DMS153 treated with DMSO at 0.1 percent for 48 hours (cell line): ENCODE measurements around the gene KIF16B.
A peak's percentile ranks its signal among the peaks of the same experiment; 100 is the strongest.
"Not testable (repeated sequence)": the region's sequence is repeated elsewhere in the genome, so short reads cannot be mapped to it uniquely, and the experiment has no call there.

Source experiments
- DNase-seq: peaks from one replicate; lab custom pipeline; 2025; ENCODE audit not compliant: unreplicated experiment; lab: John Stamatoyannopoulos, UW

KIF16B gene

DNA sequence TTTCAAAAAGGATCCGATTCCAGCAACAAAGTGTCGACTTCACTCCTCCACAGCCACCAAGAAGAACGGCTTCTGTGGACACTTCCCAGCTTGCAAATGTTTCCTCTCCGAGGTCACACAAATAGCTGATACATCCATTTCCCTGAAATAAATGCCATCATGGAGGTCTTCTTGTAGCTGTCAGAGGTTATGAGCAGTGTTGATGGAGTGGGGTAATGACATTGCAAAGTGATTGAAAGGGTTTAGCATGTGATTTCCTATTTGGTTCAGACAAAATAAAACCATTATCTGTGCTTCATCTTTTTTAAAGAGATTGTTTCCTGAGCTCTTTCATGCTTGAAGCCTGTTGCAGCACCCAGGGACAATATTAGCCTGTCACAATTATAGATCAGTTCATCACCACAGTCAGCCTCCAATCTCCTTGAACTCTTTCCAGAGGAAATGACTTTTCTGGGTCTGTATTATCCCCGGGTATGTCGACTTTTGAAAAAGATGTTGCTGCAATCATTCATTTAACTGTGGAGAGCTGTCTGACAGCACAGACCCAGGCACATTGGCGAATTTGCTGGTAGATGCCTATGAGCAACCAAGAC is 16.9 kb upstream of the KIF16B start:
- DNase-seq: no peak

DNA sequence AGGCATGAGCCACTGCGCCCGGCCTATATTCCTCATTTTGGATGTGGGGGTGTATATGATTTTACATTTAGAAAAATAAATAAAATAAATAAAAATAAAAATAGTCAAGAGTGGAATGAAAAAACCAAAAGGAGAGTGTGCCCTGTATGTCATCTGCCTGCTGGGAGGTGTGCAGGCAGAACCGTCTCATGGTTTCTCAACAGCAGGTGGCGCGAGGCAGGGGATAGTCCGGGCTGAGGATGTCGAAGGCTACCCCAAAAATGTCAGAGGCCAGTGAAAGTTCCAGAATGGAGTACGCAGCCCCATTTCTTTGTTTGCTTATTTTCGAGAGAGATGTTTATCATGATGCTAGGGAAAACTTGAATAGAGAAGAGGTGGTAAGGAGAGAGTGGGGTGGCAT is 16.4 kb upstream of the KIF16B start:
- no peak for DNase-seq

DNA sequence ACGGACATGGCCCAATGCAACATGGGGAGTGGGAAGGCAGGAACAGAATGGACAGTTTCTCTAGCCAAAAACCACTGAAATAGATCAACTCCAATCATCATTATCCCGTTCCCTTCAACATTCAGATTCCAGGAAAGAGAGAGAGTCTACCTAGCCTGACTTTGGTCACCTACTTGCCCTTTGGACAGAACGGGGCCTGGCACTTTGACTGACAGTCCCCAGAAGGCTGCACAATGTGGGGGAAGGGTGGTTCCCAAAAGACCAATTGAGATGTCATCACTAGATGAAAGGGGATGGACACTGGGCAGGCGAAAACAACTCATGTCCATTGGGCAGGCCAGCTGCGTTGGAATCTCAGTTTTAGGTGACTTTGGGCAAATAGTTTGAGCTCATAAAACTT is 15.0 kb upstream of the KIF16B start:
- no peak for DNase-seq

DNA sequence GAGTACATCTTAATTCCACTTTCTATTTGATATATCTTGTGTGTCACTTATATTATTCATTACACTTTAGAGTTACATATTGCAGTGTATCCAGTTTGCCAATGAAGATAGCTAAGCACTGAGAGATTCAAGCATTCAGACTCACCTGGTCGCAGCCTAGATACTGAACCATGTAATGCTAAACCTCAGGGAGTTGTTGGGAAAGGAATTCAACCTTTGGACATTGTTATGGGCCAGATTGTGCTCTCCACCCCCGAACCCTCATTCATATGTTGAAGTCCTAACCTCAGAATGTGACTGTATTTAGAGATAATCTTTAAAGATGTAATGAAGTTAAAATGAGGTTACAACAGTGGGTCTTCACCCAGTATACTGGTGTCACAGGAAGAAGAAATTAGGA is 13.8 kb upstream of the KIF16B start:
- DNase-seq: no peak

DNA sequence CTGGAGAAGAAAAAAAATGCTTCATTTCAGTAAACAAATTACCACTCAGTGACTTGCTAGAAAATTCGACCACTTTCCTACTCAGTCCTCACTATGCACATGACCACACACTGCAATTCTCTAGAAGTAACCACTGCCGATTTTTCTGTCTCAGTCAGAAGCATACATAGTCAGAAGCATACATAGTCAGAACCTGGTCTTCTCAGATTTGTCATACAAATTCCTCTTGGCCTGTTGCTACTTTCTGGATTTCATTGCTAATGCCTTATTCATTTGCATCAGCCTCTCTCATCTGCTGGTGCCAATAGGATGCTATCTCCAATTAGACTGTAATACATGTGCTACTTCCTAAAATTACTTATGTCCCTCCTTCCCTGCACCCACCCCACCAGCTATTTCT is 10.2 kb upstream of the KIF16B start:
- DNase-seq: no peak

DNA sequence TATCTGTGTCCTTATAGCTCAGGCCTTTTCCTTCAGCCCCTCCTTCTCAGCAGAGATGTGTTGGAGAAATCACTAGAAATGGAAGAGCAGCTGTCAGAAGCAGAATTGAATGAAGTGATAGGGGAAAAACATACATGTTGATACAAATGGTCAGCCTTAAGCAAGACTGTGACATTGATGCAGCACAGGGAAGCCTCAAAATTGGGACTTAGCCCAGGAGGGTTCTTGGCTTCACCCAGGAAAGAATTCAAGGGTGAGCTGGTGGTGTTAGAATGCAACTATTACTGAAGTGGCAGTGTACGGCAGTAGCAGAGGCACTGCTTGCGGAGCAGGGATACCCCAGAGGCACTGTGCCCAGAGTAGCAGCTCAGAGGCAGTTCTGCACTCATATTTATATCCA is 8.0 kb upstream of the KIF16B start:
- DNase-seq: no peak

DNA sequence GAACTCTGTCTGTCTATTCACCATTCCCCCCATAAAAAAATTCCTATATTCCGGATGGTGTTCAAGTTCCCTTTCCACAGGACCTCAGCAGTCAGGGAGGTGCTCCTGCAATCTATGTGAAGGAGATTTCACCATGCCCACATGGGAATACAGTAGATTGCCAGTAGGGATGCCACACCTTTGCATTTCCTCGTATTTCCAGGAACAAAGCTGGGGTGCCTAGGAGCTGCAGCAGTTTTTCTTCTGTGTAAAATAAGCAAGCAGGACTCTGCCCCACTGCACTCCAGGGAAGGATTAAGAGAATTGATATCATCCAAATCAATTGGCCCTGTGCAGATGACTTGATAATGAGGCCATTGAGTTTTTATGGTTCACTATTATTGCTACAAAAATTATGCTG is 7.4 kb upstream of the KIF16B start:
- no peak for DNase-seq

DNA sequence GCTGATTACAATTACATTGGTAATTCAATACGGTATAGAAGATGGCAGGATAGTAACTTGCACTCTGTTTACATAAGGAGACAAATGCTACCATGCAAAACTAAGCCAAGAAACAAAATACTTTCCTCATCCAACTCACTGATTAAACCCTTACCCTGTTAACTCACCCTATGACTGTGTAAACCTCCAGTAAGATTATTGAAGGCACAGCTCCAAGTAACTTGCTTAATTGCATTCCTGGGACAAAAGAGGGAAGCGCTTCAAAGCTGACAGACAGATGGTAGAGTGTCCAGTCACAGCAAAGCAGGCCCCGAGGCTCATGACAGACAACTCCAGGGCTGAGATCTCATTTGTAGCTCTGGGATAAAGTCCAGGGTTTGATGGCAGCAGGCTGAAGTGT is 6.9 kb upstream of the KIF16B start:
- no peak for DNase-seq

DNA sequence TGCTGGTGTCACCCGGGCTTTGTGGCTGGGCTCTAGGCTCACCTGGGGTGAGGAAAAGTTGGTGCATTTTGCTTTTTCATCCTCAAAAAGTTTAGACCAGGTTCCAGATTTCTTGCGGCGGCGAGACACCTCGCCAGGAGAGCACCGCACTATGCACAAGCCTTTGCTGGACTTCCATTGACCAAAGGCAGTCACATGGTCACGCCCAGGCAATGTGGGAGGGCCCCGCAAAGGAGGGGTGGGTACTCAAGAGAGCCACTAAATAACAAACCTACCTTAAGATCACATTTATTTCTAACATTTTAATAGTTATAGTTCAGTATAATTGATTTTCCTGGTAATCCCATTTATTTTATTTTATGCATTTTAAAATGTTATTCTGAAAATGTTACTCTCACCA is 3.0 kb upstream of the KIF16B start:
- DNase-seq: no peak

DNA sequence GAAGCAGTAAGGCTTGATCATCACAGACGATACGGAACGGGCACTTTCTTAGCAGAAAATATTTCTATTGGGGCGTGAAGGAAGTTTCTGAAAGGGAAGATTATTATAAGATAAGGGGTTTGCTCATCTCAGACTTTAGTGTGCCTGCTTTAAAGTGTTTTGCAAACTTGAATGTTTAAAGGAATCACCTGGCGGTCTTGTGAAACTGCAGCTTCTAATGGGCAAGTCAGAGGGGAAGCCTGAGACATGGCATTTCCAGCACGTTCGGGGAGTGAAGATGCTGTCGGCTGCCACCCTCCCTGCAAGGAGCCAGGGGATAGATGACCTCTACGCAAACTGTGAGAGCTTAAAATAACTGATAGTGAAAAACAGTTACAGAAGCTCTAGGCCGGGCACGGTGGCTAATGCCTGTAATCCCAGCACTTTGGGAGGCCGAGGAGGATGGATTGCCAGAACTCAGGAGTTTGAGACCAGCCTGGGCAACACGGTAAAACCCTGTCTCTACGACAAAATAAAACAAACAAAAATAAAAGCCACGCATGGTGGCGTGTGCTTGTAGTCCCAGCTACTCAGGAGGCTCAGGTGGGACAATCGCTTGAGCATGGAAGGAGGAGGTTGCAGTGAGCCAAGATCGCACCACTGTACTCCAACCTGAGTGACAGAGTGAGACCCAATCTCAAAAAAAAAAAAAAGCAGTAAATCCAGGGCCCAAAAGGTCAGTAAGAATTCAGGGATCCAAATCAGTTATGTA is 2.3 kb upstream of the KIF16B start:
- no peak for DNase-seq

DNA sequence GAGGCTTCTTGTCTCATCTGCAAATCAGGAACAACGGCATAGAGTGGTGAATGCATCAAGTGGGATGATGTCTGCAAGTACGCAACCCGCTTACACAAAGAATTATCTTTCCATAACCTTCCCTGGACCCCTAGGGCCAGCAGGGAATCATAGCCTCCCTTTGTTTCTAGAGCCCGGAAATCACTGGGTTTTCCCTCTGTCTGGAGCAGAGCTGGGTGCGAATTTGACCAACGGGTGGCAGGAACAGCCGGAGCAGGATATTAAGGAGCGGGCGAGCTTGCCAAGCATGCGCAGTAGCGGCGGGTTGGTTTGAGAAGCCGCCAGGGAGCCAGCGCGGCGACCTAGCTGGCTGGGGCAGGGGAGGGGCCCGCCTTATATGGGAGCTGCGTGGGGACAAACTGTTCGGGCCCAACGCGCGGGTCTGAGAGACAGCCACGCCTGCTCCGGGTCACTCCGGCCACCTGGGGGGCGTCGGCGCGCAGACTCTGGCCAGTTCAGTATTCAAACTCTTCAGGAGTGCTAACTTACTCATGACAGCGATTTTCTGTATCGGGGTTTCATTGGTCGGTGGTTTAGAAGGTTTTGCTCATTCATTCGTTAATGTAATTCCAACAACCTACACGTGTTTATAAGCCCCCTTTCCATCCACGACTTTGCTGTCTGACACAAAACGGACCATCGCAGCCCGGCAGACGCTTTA is 1.6 kb upstream of the KIF16B start:
- peak; percentile 66 for DNase-seq

DNA sequence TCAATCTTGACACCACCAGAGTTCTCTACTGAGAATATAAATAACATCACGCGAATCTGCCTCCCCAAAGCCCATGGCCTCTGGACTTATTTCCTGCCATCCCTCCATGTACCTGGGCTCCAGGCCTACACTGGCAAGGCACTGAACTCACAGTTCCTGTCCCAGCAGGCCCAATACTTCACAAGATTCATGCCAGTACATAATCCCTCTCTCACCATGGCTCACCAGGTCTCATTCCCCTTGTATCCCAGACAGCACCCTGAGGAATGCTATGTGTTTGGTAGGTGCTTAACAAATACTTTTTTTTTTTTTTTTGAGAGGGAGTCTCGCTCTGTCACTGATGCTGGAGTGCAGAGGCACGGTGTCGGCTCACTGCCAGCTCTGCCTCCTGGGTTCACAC is 1.9 kb downstream of the KIF16B start:
- DNase-seq: no peak

DNA sequence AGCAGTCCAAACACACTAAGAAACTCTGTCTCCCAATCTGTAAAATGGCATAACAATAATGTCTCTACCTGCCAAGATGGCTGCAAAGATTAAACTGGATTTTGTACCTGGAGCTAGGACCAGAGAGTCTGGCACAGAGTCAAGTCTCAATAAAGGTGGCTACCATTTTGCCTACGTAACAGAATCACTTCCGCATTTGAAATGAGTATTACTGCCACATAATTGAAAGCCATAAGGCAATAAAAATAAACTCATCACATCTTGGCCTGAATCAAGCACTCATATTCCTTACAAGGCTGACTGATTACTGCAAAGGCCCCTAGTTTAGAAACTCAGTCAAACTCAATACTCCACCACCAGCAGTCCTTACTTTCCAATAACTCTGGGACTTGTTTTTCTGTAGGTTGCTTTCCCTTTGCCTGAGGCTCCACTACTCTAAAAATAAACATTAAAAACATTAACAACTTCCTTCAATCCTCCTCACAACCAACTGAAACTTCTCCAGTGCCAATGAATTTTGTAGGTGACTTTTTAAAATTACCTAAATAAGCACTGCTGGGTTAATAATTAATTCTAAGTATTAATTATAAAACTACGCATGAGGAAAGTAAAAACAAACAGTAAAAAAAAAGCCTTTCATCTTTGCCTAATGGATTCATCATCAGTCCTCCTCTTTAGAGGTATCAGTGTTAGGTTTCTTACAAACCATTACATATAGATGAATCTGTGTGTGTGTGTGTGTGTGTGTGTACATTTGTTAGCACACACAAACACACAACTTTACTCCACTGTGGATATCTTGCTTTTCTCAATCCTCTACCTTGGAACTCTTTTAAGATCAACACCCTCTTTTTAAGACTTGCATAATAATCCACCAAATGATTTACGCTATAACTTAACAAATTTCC is 3.7 kb downstream of the KIF16B start:
- no peak for DNase-seq

DNA sequence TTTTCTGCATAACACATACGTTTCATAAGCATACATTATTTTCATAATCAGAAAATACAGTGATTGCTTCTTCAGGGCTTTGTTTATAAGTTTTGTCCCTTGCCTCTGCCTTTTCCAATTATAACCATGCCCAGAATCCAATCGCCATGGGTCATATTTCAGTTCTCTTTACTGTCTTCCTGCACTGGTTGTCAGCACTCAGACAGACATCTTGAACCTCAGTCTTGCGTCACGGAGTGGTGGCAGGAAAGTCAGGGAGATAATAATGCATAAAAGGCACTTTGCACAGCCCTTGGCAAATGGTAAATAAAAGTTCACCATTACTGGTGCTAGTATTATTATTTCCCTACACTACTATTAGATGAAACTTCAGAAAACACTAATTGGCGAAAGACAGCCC is 7.2 kb downstream of the KIF16B start:
- no peak for DNase-seq

DNA sequence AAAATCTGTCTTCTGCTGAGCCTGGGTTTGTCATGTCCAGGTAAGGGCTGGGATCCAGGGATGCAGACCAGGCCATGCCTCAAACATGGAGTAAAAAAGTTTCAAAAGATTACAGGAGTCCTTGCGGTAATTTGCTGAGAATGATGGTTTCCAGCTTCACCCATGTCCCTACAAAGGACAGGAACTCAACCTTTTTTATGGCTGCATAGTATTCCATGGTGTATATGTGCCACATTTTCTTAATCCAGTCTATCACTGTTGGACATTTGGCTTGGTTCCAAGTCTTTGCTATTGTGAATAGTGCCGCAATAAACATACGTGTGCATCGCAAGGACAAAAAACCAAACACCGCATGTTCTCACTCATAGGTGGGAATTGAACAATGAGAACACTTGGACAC is 9.2 kb downstream of the KIF16B start:
- not testable (repeated sequence) for DNase-seq

DNA sequence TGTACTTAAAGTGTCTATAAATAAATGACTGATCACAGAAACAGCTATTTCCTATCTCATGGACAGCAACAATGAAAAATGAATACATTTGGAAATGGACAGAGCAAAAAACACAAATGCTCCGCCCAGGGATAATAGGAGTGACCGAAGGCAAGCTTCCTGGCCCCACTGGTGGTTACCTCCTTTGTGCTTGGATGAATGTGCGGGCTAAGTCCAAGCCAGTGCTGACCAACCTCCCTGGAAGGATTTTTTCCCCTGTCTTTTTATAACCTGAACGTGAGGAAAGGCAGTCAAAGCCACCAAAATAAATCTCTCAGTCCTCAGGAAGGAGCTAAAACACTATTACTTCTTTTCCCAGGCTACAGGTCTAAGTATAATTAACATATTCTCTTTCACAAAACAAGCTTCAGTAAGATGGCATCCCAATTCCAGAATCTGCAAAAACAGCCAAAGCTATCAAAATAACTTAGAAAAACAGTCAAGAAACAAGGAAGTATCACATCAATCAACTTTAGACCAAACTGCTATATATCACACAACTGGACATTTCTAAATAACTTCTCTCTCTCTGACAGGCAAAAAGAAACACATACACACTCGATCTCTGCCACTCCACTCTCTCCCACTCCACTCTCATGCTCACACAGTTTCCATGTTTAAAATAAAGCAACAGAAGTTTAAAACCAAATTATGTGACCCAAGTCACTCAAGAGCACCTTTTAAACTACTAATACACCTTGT is 10.0 kb downstream of the KIF16B start:
- DNase-seq: no peak

DNA sequence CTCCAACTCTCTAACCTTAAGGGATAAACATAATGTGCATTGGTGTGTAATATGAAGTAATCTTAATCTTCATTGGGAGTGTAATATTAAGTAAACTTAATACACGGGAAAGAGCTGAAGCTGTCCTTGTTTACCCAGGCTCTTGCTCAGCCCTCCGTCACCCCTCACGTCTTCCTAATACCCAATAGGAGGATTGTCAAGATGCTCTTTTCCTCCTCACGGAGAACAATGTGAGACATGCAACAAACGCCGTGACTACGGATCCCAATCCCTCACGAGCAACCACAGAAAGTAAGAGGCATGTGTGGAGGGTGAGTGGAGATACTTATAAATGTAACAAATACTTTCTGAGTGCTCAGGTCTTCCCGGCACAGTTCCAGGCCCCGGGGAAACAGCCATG is 11.0 kb downstream of the KIF16B start:
- DNase-seq: no peak

DNA sequence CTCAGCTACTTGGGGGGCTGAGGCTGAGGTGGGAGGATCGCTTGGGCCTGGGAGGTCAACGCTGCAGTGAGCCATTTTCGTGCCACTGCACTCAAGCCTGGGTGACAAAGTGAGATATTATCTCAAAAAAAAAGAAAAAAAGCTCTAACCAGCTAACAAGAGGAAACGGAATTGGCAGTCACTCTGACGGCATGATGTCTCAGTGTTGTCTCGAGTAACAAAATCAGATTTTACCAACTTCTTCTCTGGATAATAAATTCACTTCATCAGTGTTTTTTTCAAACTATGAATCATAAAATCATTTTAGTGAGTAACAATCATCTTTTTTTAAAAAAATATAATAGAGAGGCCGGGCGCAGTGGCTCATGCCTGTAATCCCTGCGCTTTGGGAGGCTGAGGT is 12.6 kb downstream of the KIF16B start:
- no peak for DNase-seq

DNA sequence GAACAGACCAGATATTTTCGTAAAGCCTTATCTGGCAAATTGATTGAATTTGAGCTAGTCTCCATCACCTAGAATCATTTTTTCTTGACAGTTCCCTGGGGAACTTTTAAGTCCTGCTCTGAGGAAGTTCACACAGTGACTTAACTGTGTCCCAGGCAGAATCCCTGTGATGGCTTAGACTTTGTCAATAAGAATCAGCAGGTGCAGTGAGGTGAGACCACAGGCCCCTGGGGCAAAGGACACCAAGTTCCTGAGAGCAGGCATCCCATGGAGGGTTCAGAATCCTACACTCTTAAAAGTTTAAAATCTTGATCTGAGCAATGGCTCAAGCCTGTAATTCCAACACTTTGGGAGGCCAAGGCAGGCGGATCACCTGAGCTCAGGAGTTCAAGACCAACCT is 13.0 kb downstream of the KIF16B start:
- DNase-seq: no peak

DNA sequence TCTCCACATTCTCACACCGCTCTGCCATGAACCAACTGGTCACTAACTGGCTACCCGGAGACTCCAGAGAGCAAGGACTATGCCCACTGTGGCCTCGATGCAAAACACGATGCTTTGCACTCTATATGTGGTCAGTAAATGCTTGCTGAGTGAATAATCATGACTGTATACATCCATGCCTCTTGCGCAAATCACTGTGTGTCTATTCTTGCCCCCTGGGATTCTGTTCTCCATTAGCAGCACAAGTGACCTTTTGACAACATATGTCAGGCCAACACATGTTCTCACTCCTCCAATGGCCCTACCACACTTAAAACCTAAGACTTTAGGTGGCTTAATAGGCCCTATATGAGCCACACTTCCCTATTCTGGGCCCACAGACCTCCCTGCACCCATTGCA is 16.9 kb downstream of the KIF16B start:
- no peak for DNase-seq

DNA sequence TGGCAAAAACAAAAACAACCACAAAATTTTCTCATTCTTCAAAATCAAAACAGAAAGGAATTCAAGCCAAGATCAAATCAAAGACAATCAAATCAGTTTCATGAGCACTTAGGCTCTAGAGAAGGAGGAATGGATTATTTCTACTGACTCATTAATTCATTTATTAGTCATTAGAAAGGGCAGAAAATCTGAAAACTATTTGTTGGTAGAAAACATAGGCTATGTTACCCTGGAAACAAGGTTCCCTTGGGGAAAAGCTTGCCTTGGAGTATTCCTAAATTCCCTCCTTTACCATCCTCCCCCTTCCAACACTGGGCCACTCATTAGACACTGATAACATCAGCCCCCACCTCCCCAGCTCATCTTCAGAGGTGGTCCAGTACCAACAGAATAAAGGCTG is 17.5 kb downstream of the KIF16B start:
- DNase-seq: no peak
